ENCODE measurements around the gene TMEM30A.

Gene TMEM30A

DNA sequence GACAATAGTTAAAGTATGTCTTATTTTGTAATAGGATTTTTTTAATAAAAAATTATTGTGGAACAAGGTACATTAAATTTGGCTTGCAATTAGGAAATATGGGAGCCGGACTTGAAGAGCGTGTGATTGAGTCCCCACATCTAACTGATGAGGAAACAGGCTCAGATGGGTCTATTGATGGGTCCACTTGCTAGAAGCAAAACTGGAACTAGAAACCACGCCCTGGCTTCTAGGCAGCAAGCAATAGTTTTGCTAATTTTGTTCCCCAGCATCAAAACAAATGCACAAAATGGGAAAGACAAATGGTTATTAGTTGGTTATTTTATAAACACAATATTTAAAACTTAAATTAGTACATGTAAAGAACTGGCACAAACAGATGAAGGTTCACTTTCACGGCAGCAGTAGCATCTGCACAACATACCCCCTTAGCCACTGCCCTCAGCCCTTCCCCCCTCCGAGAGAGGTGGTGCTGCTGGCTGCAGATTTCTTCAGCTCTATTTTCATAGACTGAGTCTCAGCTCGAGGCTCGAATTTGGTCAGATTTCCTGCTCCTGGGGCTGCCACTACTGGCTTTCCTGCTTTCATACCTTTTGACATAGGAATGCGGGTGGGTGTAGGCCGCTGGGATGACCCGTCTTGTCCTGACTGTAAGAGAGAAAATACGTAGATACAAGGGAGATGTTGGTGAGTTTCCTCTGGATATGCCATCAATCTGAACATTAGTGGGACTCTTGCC is 23.8 kb upstream of the TMEM30A start:
- Histone ChIP-seq H3K9ac (ENCODE audit: low read length) (no peak overlapping the region), H3K4me3 (ENCODE audit: insufficient read depth, low read length, poor library complexity, severe bottlenecking) (no peak overlapping the region), H2AFZ (ENCODE audit: low read depth, low read length, severe bottlenecking) (no peak overlapping the region), H3F3A (ENCODE audit: insufficient read depth) (no peaks in the 10 kb centered on the region), H3K36me3 (ENCODE audit: low read length) (no peaks in the 10 kb centered on the region), H3K4me2 (ENCODE audit: low read depth, low read length, poor library complexity, severe bottlenecking) (no peak overlapping the region), H3K79me2 (ENCODE audit: insufficient read depth, low read length) (no peaks in the 10 kb centered on the region), H3K9me2 (replicated peaks; ENCODE audit: insufficient read depth, low read length) (no peaks in the 10 kb centered on the region), H3K27me3 (ENCODE audit: low read length) (no peaks in the 10 kb centered on the region), H3K9me3 (ENCODE audit: insufficient read depth, low read length) (no peaks in the 10 kb centered on the region), H4K20me1 (ENCODE audit: low read depth, low read length) (no peaks in the 10 kb centered on the region), H3K27ac (ENCODE audit: low read depth, low read length) (no peak overlapping the region)
- TF ChIP-seq, protein P1, sequence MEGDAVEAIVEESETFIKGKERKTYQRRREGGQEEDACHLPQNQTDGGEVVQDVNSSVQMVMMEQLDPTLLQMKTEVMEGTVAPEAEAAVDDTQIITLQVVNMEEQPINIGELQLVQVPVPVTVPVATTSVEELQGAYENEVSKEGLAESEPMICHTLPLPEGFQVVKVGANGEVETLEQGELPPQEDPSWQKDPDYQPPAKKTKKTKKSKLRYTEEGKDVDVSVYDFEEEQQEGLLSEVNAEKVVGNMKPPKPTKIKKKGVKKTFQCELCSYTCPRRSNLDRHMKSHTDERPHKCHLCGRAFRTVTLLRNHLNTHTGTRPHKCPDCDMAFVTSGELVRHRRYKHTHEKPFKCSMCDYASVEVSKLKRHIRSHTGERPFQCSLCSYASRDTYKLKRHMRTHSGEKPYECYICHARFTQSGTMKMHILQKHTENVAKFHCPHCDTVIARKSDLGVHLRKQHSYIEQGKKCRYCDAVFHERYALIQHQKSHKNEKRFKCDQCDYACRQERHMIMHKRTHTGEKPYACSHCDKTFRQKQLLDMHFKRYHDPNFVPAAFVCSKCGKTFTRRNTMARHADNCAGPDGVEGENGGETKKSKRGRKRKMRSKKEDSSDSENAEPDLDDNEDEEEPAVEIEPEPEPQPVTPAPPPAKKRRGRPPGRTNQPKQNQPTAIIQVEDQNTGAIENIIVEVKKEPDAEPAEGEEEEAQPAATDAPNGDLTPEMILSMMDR (IDR thresholded peaks at IDR 0.05; ENCODE audit: insufficient read depth, low read length, poor library complexity, severe bottlenecking) = no peak
- TF ChIP-seq EZH2phosphoT487 (conservative IDR thresholded peaks at IDR 0.05; ENCODE audit: low read length) = no peak

DNA sequence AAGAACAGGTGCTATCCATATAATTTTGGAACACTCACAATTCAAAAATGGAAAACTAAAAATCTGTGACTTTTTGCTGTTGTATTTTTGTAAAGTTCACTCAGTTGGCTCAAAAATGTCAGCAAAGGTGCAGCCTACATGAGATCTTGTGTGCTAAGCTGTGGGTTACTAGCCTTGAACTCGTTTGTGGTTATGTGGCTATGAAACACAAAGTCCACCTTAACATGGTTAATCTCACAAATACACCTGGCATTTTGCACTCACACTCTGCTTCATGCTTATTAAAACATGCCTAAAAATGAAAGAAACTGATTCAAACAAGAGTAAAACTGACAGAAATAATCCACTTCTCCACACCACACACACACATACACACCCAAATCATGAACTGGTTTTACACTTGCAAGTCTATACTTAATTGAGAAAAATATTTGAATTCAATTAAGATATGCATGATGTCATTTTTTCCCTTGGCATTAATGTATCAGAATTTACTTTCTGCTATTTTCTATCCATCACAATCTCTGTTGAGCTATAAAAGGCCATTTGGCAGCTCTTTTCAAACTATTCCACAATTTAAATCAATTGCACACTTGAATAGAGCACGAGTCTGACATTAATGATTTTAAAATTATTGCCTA is 22.9 kb upstream of the TMEM30A start:
- no peaks in the 10 kb centered on the region for H3K79me2 ChIP-seq (ENCODE audit: insufficient read depth, low read length)
- no peak overlapping the region for H3K4me3 ChIP-seq (ENCODE audit: insufficient read depth, low read length, poor library complexity, severe bottlenecking)
- H3K36me3 ChIP-seq (ENCODE audit: low read length) = no peaks in the 10 kb centered on the region
- H4K20me1 ChIP-seq (ENCODE audit: low read depth, low read length) = no peaks in the 10 kb centered on the region
- H3K27ac ChIP-seq (ENCODE audit: low read depth, low read length) = no peak overlapping the region
- no peaks in the 10 kb centered on the region for H3F3A ChIP-seq (ENCODE audit: insufficient read depth)
- no peaks in the 10 kb centered on the region for H3K9me2 ChIP-seq (replicated peaks; ENCODE audit: insufficient read depth, low read length)
- no peak overlapping the region for H3K9ac ChIP-seq (ENCODE audit: low read length)
- H2AFZ ChIP-seq (ENCODE audit: low read depth, low read length, severe bottlenecking) = no peak overlapping the region
- TF ChIP-seq EZH2phosphoT487 (conservative IDR thresholded peaks at IDR 0.05; ENCODE audit: low read length) = no peak
- TF ChIP-seq, protein P1 (IDR thresholded peaks at IDR 0.05; ENCODE audit: insufficient read depth, low read length, poor library complexity, severe bottlenecking) = no peak
- no peak overlapping the region for H3K4me2 ChIP-seq (ENCODE audit: low read depth, low read length, poor library complexity, severe bottlenecking)
- no peaks in the 10 kb centered on the region for H3K9me3 ChIP-seq (ENCODE audit: insufficient read depth, low read length)
- no peaks in the 10 kb centered on the region for H3K27me3 ChIP-seq (ENCODE audit: low read length)

DNA sequence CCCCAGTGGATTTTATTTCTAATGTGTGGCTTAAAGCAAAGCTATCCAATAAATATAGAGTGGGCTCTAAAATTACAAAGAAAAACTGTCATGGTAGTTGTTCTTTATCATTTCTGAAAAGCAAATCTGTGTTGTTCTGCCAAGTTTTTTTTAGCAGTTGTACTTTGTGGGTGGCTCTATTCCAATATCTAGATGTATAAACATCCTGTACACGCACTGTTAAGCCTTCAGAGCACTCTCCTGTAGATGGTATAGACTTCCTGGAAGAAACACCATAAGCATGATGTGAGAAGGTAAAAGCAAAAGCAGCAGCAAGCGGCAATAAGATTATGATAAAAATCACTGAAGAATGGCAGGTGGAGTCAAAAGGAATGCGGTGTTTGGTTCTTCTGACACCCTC is 21.5 kb upstream of the TMEM30A start:
- Histone ChIP-seq H3K36me3 (ENCODE audit: low read length) (no peaks in the 10 kb centered on the region), H3K9ac (ENCODE audit: low read length) (no peak overlapping the region), H3K4me3 (ENCODE audit: insufficient read depth, low read length, poor library complexity, severe bottlenecking) (no peak overlapping the region), H3K4me2 (ENCODE audit: low read depth, low read length, poor library complexity, severe bottlenecking) (no peak overlapping the region), H3K9me2 (replicated peaks; ENCODE audit: insufficient read depth, low read length) (no peaks in the 10 kb centered on the region), H4K20me1 (ENCODE audit: low read depth, low read length) (no peaks in the 10 kb centered on the region), H3K27me3 (ENCODE audit: low read length) (no peaks in the 10 kb centered on the region), H3K27ac (ENCODE audit: low read depth, low read length) (no peak overlapping the region), H3K9me3 (ENCODE audit: insufficient read depth, low read length) (no peaks in the 10 kb centered on the region), H2AFZ (ENCODE audit: low read depth, low read length, severe bottlenecking) (no peak overlapping the region), H3K79me2 (ENCODE audit: insufficient read depth, low read length) (no peaks in the 10 kb centered on the region), H3F3A (ENCODE audit: insufficient read depth) (no peaks in the 10 kb centered on the region)
- TF ChIP-seq EZH2phosphoT487 (conservative IDR thresholded peaks at IDR 0.05; ENCODE audit: low read length) = no peak
- TF ChIP-seq, protein P1 (IDR thresholded peaks at IDR 0.05; ENCODE audit: insufficient read depth, low read length, poor library complexity, severe bottlenecking) = no peak
